ENCODE measurements around the gene NR1H3.

- no peak for TF ChIP-seq CTCF (conservative IDR thresholded peaks at IDR 0.05)
- no peak for TF ChIP-seq ZFX (IDR thresholded peaks at IDR 0.05)
These were observed 42.4 kb upstream of the NR1H3 start for GRCh38 chr11:47215366-47215910.

Data from C4-2B (cell line).